ENCODE data around the gene NBPF12.
"Not testable (repeated sequence)": the region's sequence is repeated elsewhere in the genome, so short reads cannot be mapped to it uniquely, and the experiment has no call there.

The NBPF12 gene

GRCh38 chr1:146985855-146986254 is 47.7 kb downstream of the NBPF12 start:
- DNase-seq = not testable (repeated sequence)

GRCh38 chr1:146986450-146986849 is 48.3 kb downstream of the NBPF12 start:
- not testable (repeated sequence) for DNase-seq

GRCh38 chr1:146987502-146987901 is 49.4 kb downstream of the NBPF12 start:
- not testable (repeated sequence) for DNase-seq

- DNase-seq = not testable (repeated sequence)
Measured at GRCh38 chr1:146989455-146989854, 51.3 kb downstream of the NBPF12 start.

- DNase-seq = not testable (repeated sequence)
Measured at GRCh38 chr1:147008495-147008894, 70.4 kb downstream of the NBPF12 start.

- DNase-seq = not testable (repeated sequence)
Measured at GRCh38 chr1:147026975-147027374, 88.9 kb downstream of the NBPF12 start.

- DNase-seq = not testable (repeated sequence)
Measured at GRCh38 chr1:147030066-147030653, 92.0 kb downstream of the NBPF12 start.

GRCh38 chr1:147039916-147040315 is 101.8 kb downstream of the NBPF12 start:
- no peak for DNase-seq

- DNase-seq = not testable (repeated sequence)
Measured at GRCh38 chr1:147042891-147043290, 104.8 kb downstream of the NBPF12 start.

GRCh38 chr1:147044511-147044910 is 106.4 kb downstream of the NBPF12 start:
- peak; percentile 28 for DNase-seq

Data from OCI-M1 (cell line).